Loucy (cell line): ENCODE results near the gene CAMK2D.
A peak's percentile ranks its signal among the peaks of the same experiment; 100 is the strongest.

Experiments
- H2AFZ ChIP-seq: fragments of 200-600 bp; sonication (generic); 2 replicates; pipeline ENCODE4 v1.6.0; 2016; ENCODE audit warnings: antibody characterized with exemption, mild to moderate bottlenecking, low read length, moderate library complexity
- H3F3A ChIP-seq: fragments of 200-600 bp; 2 replicates; pipeline ENCODE4 v1.6.0; 2016; ENCODE audit warnings: antibody characterized with exemption, low read depth, mild to moderate bottlenecking
- H3K27me3 ChIP-seq: fragments of 200-600 bp; sonication (generic); 2 replicates; pipeline ENCODE4 v1.6.1; 2014; ENCODE audit warnings: low read length, mild to moderate bottlenecking; ENCODE audit not compliant: insufficient read depth, poor library complexity, severe bottlenecking
- H3K36me3 ChIP-seq: fragments of 200-600 bp; sonication (generic); 2 replicates; pipeline ENCODE4 v1.6.1; 2016; ENCODE audit warnings: low read length; ENCODE audit not compliant: insufficient read depth
- H3K4me1 ChIP-seq: fragments of 200-600 bp; sonication (generic); 2 replicates; pipeline ENCODE4 v1.5.1; 2014; ENCODE audit warnings: low read length, mild to moderate bottlenecking; ENCODE audit not compliant: insufficient read depth, poor library complexity, severe bottlenecking
- H3K4me2 ChIP-seq: fragments of 200-600 bp; sonication (generic); 2 replicates; pipeline ENCODE4 v1.6.0; 2014; ENCODE audit warnings: antibody characterized with exemption, low read length, low read depth, mild to moderate bottlenecking; ENCODE audit not compliant: poor library complexity, severe bottlenecking
- H3K4me3 ChIP-seq: fragments of 200-600 bp; sonication (generic); 2 replicates; pipeline ENCODE4 v1.5.1; 2014; ENCODE audit warnings: low read length, mild to moderate bottlenecking, mixed read lengths; ENCODE audit not compliant: poor library complexity, severe bottlenecking
- H3K79me2 ChIP-seq: fragments of 200-600 bp; sonication (generic); 2 replicates; pipeline ENCODE4 v1.6.1; 2014; ENCODE audit warnings: low read length; ENCODE audit not compliant: insufficient read depth
- H3K9ac ChIP-seq: fragments of 200-600 bp; sonication (generic); 2 replicates; pipeline ENCODE4 v1.6.0; 2014; ENCODE audit warnings: mild to moderate bottlenecking, low read depth, low read length, moderate library complexity; ENCODE audit not compliant: poor library complexity, severe bottlenecking
- H3K9me2 ChIP-seq: fragments of 200-600 bp; sonication (generic); replicated peaks from 2 replicates; pipeline ENCODE4 v1.6.1; 2016; ENCODE audit warnings: low read depth, low read length, mixed read lengths
- H3K9me3 ChIP-seq: fragments of 200-600 bp; sonication (generic); 2 replicates; pipeline ENCODE4 v1.6.1; 2014; ENCODE audit warnings: mild to moderate bottlenecking, antibody characterized with exemption, low read length, low read depth; ENCODE audit not compliant: insufficient read depth
- H4K20me1 ChIP-seq: fragments of 200-600 bp; sonication (generic); 2 replicates; pipeline ENCODE4 v1.6.0; 2014; ENCODE audit warnings: antibody characterized with exemption, low read length, mild to moderate bottlenecking; ENCODE audit not compliant: insufficient read depth, poor library complexity, severe bottlenecking
- EZH2phosphoT487 ChIP-seq: fragments of 200-600 bp; IDR thresholded peaks from 2 replicates; pipeline ENCODE4 v1.6.1; 2018; ENCODE audit warnings: antibody characterized with exemption, mild to moderate bottlenecking, moderate library complexity, borderline replicate concordance
- TF ChIP-seq, protein P1 (sequence below): fragments of 200-600 bp; sonication (generic); conservative IDR thresholded peaks from 2 replicates; pipeline ENCODE4 v1.5.1; 2014; ENCODE audit warnings: mild to moderate bottlenecking, antibody characterized with exemption, low read length

The CAMK2D gene

DNA sequence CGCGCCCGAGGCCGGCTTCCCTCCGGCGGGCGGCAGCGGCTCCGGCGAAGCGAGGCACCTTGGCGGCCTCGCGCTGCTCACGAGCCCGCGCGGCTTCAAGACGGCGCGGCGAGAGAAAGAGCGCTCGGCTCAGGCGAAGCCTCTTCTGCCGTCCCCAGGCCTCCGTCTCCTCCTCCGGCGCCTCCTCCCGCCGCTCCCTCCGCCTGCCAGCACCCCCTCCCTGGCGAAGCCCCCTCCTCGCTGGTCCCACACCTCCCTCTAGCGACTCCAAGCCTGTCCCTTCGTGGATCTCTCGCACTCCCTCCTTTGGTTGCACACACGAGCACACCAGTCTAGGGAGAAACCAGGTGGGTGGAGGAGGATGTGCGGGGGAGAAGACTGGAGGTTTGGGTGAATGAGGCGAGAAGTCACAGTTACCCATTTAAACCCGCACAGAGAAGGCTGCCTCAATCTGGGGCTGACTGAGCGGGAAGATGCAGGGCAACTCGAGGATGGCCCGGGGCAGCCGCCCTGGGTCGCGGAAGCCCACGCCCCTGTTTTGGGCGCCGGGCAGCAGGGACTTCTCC is at the start of gene CAMK2D:
CAMK2D (minus strand) TSS at position 119 of the 566 bp plus-strand sequence. CDS start 670 bp downstream, outside the sequence.
- H3K4me3 ChIP-seq = peak within 1 kb of the TSS; percentile 87
- peak within 1 kb of the TSS; percentile 83 for H2AFZ ChIP-seq
- peaks cover 41% of the 10 kb centered on the region for H3K79me2 ChIP-seq
- H4K20me1 ChIP-seq = peaks cover 15% of the 10 kb centered on the region
- TF ChIP-seq EZH2phosphoT487 = no peak
- TF ChIP-seq, protein P1, sequence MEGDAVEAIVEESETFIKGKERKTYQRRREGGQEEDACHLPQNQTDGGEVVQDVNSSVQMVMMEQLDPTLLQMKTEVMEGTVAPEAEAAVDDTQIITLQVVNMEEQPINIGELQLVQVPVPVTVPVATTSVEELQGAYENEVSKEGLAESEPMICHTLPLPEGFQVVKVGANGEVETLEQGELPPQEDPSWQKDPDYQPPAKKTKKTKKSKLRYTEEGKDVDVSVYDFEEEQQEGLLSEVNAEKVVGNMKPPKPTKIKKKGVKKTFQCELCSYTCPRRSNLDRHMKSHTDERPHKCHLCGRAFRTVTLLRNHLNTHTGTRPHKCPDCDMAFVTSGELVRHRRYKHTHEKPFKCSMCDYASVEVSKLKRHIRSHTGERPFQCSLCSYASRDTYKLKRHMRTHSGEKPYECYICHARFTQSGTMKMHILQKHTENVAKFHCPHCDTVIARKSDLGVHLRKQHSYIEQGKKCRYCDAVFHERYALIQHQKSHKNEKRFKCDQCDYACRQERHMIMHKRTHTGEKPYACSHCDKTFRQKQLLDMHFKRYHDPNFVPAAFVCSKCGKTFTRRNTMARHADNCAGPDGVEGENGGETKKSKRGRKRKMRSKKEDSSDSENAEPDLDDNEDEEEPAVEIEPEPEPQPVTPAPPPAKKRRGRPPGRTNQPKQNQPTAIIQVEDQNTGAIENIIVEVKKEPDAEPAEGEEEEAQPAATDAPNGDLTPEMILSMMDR = peak; percentile 75
- no peaks in the 10 kb centered on the region for H3K27me3 ChIP-seq
- H3K4me2 ChIP-seq = peak within 1 kb of the TSS; percentile 97
- H3K9me2 ChIP-seq = no peaks in the 10 kb centered on the region
- peaks cover 43% of the 10 kb centered on the region for H3K4me1 ChIP-seq
- H3K9ac ChIP-seq = peak within 1 kb of the TSS; percentile 90
- no peaks in the 10 kb centered on the region for H3K36me3 ChIP-seq
- no peaks in the 10 kb centered on the region for H3K9me3 ChIP-seq
- peaks cover 13% of the 10 kb centered on the region; the same call in 1 of the 2 replicates for H3F3A ChIP-seq

DNA sequence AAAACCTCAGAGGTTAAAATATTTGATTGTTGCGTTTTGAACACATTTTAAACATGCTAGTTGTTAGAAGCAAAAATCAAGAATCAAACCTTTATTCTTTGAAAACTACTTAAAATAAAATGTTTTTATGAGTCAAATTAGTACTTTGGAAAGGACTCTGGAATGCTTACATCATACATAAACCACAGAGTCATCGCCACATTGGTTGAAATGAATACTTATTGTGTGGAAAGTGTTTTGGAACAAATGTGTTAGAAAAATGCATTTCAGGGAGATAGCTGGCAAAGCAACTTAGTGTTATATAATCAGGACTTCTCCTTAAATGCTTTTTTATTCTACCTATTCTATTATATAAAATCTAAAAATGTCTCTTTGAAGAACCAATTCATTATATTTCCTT is 49.4 kb upstream of the CAMK2D start:
- no peak overlapping the region for H2AFZ ChIP-seq
- H3K4me3 ChIP-seq = no peak overlapping the region
- no peaks in the 10 kb centered on the region for H3K79me2 ChIP-seq
- H3K9me2 ChIP-seq = no peaks in the 10 kb centered on the region
- no peak overlapping the region for H3K9ac ChIP-seq
- no peaks in the 10 kb centered on the region for H3K9me3 ChIP-seq
- H3K36me3 ChIP-seq = no peaks in the 10 kb centered on the region
- no peaks in the 10 kb centered on the region for H3K4me1 ChIP-seq
- H4K20me1 ChIP-seq = no peaks in the 10 kb centered on the region
- H3K4me2 ChIP-seq = no peak overlapping the region
- TF ChIP-seq EZH2phosphoT487 = no peak
- TF ChIP-seq, protein P1 = no peak
- H3F3A ChIP-seq = no peaks in the 10 kb centered on the region
- no peaks in the 10 kb centered on the region for H3K27me3 ChIP-seq

DNA sequence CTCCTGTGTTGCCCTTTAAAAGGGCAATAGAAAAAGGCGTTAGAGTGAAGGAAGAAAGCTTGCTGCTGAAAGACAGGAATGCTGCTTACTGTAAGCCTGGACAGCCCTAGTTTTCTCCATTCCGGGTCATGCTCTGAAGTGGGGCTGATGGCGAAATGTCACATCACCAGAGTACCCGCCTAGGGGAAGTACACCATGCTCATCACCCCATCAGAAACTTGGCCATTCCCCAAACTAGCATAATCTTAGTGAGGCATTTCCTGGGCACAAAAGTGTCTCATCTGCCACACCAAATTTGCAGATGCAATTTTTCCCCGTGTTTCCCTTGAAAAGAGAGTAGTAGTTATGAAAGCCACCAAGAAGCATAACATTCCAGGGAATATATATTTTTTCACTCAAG is 47.8 kb upstream of the CAMK2D start:
- no peak for TF ChIP-seq EZH2phosphoT487
- TF ChIP-seq, protein P1 = no peak
- Histone ChIP-seq H3K4me2 (no peak overlapping the region), H3K9me3 (no peaks in the 10 kb centered on the region), H4K20me1 (no peaks in the 10 kb centered on the region), H3K27me3 (no peaks in the 10 kb centered on the region), H3K9ac (no peak overlapping the region), H2AFZ (no peak overlapping the region), H3K36me3 (no peaks in the 10 kb centered on the region), H3K4me1 (no peaks in the 10 kb centered on the region), H3K79me2 (no peaks in the 10 kb centered on the region), H3K4me3 (no peak overlapping the region), H3K9me2 (no peaks in the 10 kb centered on the region), H3F3A (no peaks in the 10 kb centered on the region)
